ENCODE results near the gene YIPF6. TPM values are rescaled to one million over a fixed set of nuclear protein-coding genes. Genes with fewer than 3 reads are reported as not detected.

Gene YIPF6
- 10 to 100 TPM; 28.9 to 35.0 (median 29.4) TPM for total RNA-seq
- 10 to 100 TPM in 1 of 2 donors, 1 to 10 TPM in 1; 8.0 to 12.5 TPM for polyA plus RNA-seq
- long read RNA-seq, donor 1, full-length matches to known transcripts, result 22 of 29 reads
- long read RNA-seq, donor 1, partial matches to known transcripts, result 1 of 29 reads
- long read RNA-seq, donor 1, other reads (novel, unspliced or antisense), result 6 of 29 reads
- long read RNA-seq, donor 2, full-length matches to known transcripts, result 27 of 32 reads
- long read RNA-seq, donor 2, partial matches to known transcripts, result 0 of 32 reads
- long read RNA-seq, donor 2, other reads (novel, unspliced or antisense), result 5 of 32 reads
- long read RNA-seq, donor 3, full-length matches to known transcripts, result 37 of 48 reads
- long read RNA-seq, donor 3, partial matches to known transcripts, result 3 of 48 reads
- long read RNA-seq, donor 3, other reads (novel, unspliced or antisense), result 8 of 48 reads

- ATAC-seq (peak; percentile 96 to 99 (median 98)), DNase-seq (peak; percentile 76 to 78)
- TF ChIP-seq CTCF (IDR thresholded peaks at IDR 0.05), result no peak
- Histone ChIP-seq H3K27ac (peak within 1 kb of the TSS; percentile 87 to 98 (median 96)), H3K9me3 (peaks cover 0 to 6% (median 0%) of the 10 kb centered on the region in 11 donors), H3K4me3 (peak within 1 kb of the TSS; percentile 53 to 85 (median 69)), H3K27me3 (peaks cover 0 to 15% (median 0%) of the 10 kb centered on the region in 7 donors), H3K36me3 (peaks cover 0 to 5% (median 0%) of the 10 kb centered on the region in 9 donors), H3K4me1 (peaks cover 0 to 36% (median 19%) of the 10 kb centered on the region in 9 donors)
- intact Hi-C loops (cut with DNase I), result no loop called here
- 0 to 1% methylated on average over 59 to 68 of the region's 68 CpGs for WGBS, 2 donors
Observed at GRCh38 chrX:68498508-68499379, at the start of gene YIPF6. Gene YIPF6, plus strand, starts transcription at chrX:68499051. Its CDS starts 16 bp downstream, at chrX:68499067.

- no peak for DNase-seq
- H3K36me3 ChIP-seq, result no peaks in the 10 kb centered on the region
- intact Hi-C loops (cut with DNase I), result no loop called here
- no peak for TF ChIP-seq CTCF (IDR thresholded peaks at IDR 0.05)
- no peak for ATAC-seq
- no peak overlapping the region for H3K4me3 ChIP-seq
- peaks cover 0 to 9% (median 0%) of the 10 kb centered on the region in 7 donors for H3K27me3 ChIP-seq
- no peak overlapping the region for H3K27ac ChIP-seq
- no peaks in the 10 kb centered on the region for H3K9me3 ChIP-seq
- no peaks in the 10 kb centered on the region for H3K4me1 ChIP-seq
- 70 to 84% methylated on average over 8 of the region's 8 CpGs for WGBS, 2 donors
Observed at GRCh38 chrX:68451720-68452119, 47.1 kb upstream of the YIPF6 start.

- 81 to 86% methylated on average over 8 of the region's 8 CpGs for WGBS, 2 donors
- Histone ChIP-seq H3K36me3 (no peaks in the 10 kb centered on the region), H3K4me1 (no peaks in the 10 kb centered on the region), H3K9me3 (no peaks in the 10 kb centered on the region), H3K4me3 (no peak overlapping the region), H3K27ac (no peak overlapping the region), H3K27me3 (peaks cover 0 to 7% (median 0%) of the 10 kb centered on the region in 7 donors)
- intact Hi-C loops (cut with DNase I), result no loop called here
- DNase-seq, result no peak
- TF ChIP-seq CTCF (IDR thresholded peaks at IDR 0.05), result no peak
- ATAC-seq, result no peak
Observed at GRCh38 chrX:68454476-68455150, 44.2 kb upstream of the YIPF6 start.

- DNase-seq, result no peak
- WGBS, 2 donors, result 96 to 97% methylated on average over 4 of the region's 4 CpGs
- no peak for TF ChIP-seq CTCF (IDR thresholded peaks at IDR 0.05)
- Histone ChIP-seq H3K27me3 (peaks cover 0 to 7% (median 0%) of the 10 kb centered on the region in 7 donors), H3K27ac (no peak overlapping the region), H3K9me3 (no peaks in the 10 kb centered on the region), H3K36me3 (no peaks in the 10 kb centered on the region), H3K4me3 (no peak overlapping the region), H3K4me1 (no peaks in the 10 kb centered on the region)
- intact Hi-C loops (cut with DNase I), result no loop called here
- no peak for ATAC-seq
Observed at GRCh38 chrX:68455151-68455510, 43.7 kb upstream of the YIPF6 start.

Data from heart right ventricle (tissue), 16 donors.